GM13976 (cell line): ENCODE results near the gene CRK.
"Not testable (repeated sequence)": the region's sequence is repeated elsewhere in the genome, so short reads cannot be mapped to it uniquely, and the experiment has no call there.

Experiments used
- DNase-seq: peaks from one replicate; pipeline ENCODE4 v3.0.0; 2012; ENCODE audit warnings: low spot score
- in situ Hi-C: fragments of 300-500 bp; cut with MboI; formaldehyde crosslinking; loops from one replicate; pipeline ENCODE4 v1.12.0; 2022; ENCODE audit warnings: low sequenced_read_pairs, mixed read lengths, inconsistent platforms; ENCODE audit not compliant: unreplicated experiment
- TF ChIP-seq, protein P1 (sequence below): IDR thresholded peaks from 2 replicates; pipeline ENCODE4 v1.5.1; 2012; ENCODE audit warnings: borderline replicate concordance, mild to moderate bottlenecking; ENCODE audit not compliant: insufficient read depth; ENCODE audit errors: extremely low read depth, missing control alignments, control extremely low read depth

The CRK gene

GRCh38 chr17:1386265-1386664, 69.8 kb downstream of the CRK start:
- no peak for DNase-seq
- TF ChIP-seq, protein P1, sequence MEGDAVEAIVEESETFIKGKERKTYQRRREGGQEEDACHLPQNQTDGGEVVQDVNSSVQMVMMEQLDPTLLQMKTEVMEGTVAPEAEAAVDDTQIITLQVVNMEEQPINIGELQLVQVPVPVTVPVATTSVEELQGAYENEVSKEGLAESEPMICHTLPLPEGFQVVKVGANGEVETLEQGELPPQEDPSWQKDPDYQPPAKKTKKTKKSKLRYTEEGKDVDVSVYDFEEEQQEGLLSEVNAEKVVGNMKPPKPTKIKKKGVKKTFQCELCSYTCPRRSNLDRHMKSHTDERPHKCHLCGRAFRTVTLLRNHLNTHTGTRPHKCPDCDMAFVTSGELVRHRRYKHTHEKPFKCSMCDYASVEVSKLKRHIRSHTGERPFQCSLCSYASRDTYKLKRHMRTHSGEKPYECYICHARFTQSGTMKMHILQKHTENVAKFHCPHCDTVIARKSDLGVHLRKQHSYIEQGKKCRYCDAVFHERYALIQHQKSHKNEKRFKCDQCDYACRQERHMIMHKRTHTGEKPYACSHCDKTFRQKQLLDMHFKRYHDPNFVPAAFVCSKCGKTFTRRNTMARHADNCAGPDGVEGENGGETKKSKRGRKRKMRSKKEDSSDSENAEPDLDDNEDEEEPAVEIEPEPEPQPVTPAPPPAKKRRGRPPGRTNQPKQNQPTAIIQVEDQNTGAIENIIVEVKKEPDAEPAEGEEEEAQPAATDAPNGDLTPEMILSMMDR, result no peak
- in situ Hi-C loops, result no loop called here

DNA sequence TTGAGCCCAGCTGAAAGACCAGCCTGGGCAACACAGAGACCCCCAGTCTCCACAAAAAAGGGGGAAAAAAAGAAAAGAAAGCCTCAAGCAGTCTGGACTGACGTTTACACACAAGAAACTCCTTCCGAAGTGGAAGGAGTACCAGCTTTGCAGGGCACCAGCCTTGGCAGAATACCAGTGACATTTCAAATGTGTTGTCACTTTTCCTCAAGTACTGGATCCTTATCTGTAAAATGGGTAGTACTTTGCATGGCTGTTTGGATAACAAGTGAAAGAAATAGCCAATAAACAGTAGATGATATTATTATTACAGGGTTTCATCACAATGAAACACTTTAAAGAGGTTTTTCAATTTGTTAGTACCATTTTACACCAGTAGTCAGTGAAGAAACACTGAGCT, 70.2 kb downstream of the CRK start:
- TF ChIP-seq, protein P1, result no peak
- no peak for DNase-seq
- in situ Hi-C loops, result no loop called here

GRCh38 chr17:1384905-1385435, 71.1 kb downstream of the CRK start:
- TF ChIP-seq, protein P1, result no peak
- in situ Hi-C loops, result no loop called here
- DNase-seq, result no peak

DNA sequence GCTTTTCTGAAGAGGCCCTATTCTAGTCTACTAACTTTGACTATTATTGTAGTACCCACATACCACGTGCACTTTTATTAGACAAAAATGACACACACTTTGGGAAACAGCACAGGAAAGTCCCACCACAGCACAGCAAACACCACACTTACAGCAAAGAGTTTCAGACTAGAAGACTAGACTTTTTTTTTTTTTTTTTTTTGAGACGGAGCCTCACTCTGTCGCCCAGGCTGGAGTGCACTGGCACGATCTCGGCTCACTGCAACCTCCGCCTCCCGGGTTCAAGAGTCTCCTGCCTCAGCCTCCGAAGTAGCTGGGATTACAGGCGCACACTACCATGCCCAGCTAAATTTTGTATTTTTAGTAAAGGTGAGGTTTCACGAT, 76.1 kb downstream of the CRK start:
- TF ChIP-seq, protein P1, result no peak
- DNase-seq, result peak; percentile 59
- in situ Hi-C loops, result no loop called here

- in situ Hi-C loops, result no loop called here
- no peak for DNase-seq
- TF ChIP-seq, protein P1, result no peak
Observed at GRCh38 chr17:1379208-1379929, 76.7 kb downstream of the CRK start.

GRCh38 chr17:1378476-1378860, 77.6 kb downstream of the CRK start:
- in situ Hi-C loops, DNase-seq: not testable (repeated sequence)

DNA sequence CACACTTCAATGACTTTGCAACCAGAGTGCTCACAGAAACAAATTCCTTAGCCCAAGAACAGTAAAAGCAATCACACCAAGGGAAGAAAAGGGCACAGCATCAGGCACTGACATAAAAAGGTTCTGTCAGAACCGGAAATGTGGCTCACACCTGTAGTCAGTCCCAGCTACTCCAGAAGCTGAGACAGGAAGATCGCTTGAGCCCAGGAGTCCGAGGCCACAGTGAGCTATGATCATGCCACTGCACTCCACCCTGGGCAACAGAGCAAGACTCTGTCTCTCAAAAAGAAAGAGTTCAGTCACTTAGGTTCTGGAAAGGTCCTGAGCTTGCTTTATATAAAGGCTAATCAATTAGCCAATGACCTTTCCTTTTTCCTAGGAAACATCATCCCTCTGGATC, 78.7 kb downstream of the CRK start:
- no peak for DNase-seq
- in situ Hi-C loops, result no loop called here
- TF ChIP-seq, protein P1, result no peak
